LNCaP clone FGC (cell line): ENCODE results near the gene SIAH3.

ENCODE experiments used
- DNase-seq: peaks from one replicate; pipeline ENCODE4 v3.0.0-alpha.2; 2011; ENCODE audit warnings: low read depth
- H3K4me3 ChIP-seq: 2 replicates; pipeline ENCODE4 v1.5.1; 2011; ENCODE audit warnings: mild to moderate bottlenecking, low read depth, low read length, control low read depth
- CTCF ChIP-seq: IDR thresholded peaks from 2 replicates; pipeline ENCODE4 v1.5.1; 2012; ENCODE audit warnings: mild to moderate bottlenecking; ENCODE audit not compliant: control insufficient read depth, insufficient read depth; ENCODE audit errors: extremely low read depth

The SIAH3 gene

GRCh38 chr13:45787346-45787745, 64.2 kb downstream of the SIAH3 start:
- H3K4me3 ChIP-seq: no peak overlapping the region
- no peak for TF ChIP-seq CTCF
- no peak for DNase-seq

- H3K4me3 ChIP-seq: no peak overlapping the region
- no peak for TF ChIP-seq CTCF
- no peak for DNase-seq
Measured at GRCh38 chr13:45786293-45786920, 65.1 kb downstream of the SIAH3 start.

GRCh38 chr13:45784755-45785675, 66.5 kb downstream of the SIAH3 start:
- no peak overlapping the region for H3K4me3 ChIP-seq
- TF ChIP-seq CTCF: no peak
- no peak for DNase-seq

GRCh38 chr13:45783346-45784043, 68.1 kb downstream of the SIAH3 start:
- no peak for TF ChIP-seq CTCF
- H3K4me3 ChIP-seq: no peak overlapping the region

GRCh38 chr13:45782327-45783045, 69.1 kb downstream of the SIAH3 start:
- TF ChIP-seq CTCF: no peak
- no peak for DNase-seq

More at GRCh38 chr13:45783346-45784043, 68.1 kb downstream of the SIAH3 start:
- DNase-seq: no peak

GRCh38 chr13:45781553-45782326, 69.8 kb downstream of the SIAH3 start:
- no peak overlapping the region for H3K4me3 ChIP-seq
- DNase-seq: peak; percentile 6
- no peak for TF ChIP-seq CTCF

More at GRCh38 chr13:45782327-45783045, 69.1 kb downstream of the SIAH3 start:
- no peak overlapping the region for H3K4me3 ChIP-seq
